HFFc6 (cell line): Measurements from ENCODE around the gene SOBP. TPM values are rescaled to one million over a fixed set of nuclear protein-coding genes. Genes with fewer than 3 reads are reported as not detected.
"Not testable (repeated sequence)": the region's sequence is repeated elsewhere in the genome, so short reads cannot be mapped to it uniquely, and the experiment has no call there.

ENCODE experiments used
- DNase-seq: peaks from one replicate; pipeline ENCODE4 v3.0.0-alpha.2; 2018
- H3K27ac Mint-ChIP-seq: 2 replicates; pipeline ENCODE4 v1.8.0; 2020; ENCODE audit warnings: mild to moderate bottlenecking, mixed read lengths
- H3K27me3 Mint-ChIP-seq: 2 replicates; pipeline ENCODE4 v1.8.0; 2021; ENCODE audit warnings: mild to moderate bottlenecking, moderate library complexity, mixed read lengths; ENCODE audit not compliant: insufficient read depth
- H3K36me3 Mint-ChIP-seq: 2 replicates; pipeline ENCODE4 v1.8.0; 2021; ENCODE audit warnings: low read depth, mixed read lengths
- H3K4me1 Mint-ChIP-seq: 2 replicates; pipeline ENCODE4 v1.8.0; 2020; ENCODE audit warnings: low read depth, mixed read lengths
- H3K4me3 Mint-ChIP-seq: 2 replicates; pipeline ENCODE4 v1.8.0; 2020; ENCODE audit warnings: mild to moderate bottlenecking, moderate library complexity, mixed read lengths
- H3K9me3 Mint-ChIP-seq: 2 replicates; pipeline ENCODE4 v1.8.0; 2020; ENCODE audit warnings: mild to moderate bottlenecking, mixed read lengths
- CTCF ChIP-seq: fragments of 200-600 bp; sonication (generic); IDR thresholded peaks from 2 replicates; pipeline ENCODE4 v1.5.0; 2021; ENCODE audit warnings: antibody characterized with exemption, mild to moderate bottlenecking
- total RNA-seq, 6 experiments: library from RNA; stranded (reverse); fragmentation: NEBNext Ultra II Directional; extraction: Animal tissue kit (Norgen Biotek cat#: 25700); gene quantifications; 2 replicates in 1 of 6; 3 replicates in 5 of 6; pipeline ENCODE4 v1.2.3, GENCODE V29; 2021

Gene SOBP
- total RNA-seq, 6 experiments from 2014 or later, result 0.09 to 0.50 (median 0.15) TPM; not detected in 1

GRCh38 chr6:107511511-107511993 is 21.6 kb downstream of the SOBP start:
- no peak for TF ChIP-seq CTCF
- Mint-ChIP-seq H3K27ac (no peak overlapping the region), H3K4me1 (no peaks in the 10 kb centered on the region), H3K4me3 (no peak overlapping the region), H3K9me3 (no peaks in the 10 kb centered on the region), H3K36me3 (no peaks in the 10 kb centered on the region), H3K27me3 (peaks cover 1% of the 10 kb centered on the region)
- DNase-seq, result no peak

- H3K9me3 Mint-ChIP-seq, result no peaks in the 10 kb centered on the region
- DNase-seq, result no peak
- H3K4me1 Mint-ChIP-seq, result no peaks in the 10 kb centered on the region
- no peak overlapping the region for H3K27ac Mint-ChIP-seq
- peaks cover 1% of the 10 kb centered on the region; the same call in 1 of the 2 replicates for H3K27me3 Mint-ChIP-seq
- H3K4me3 Mint-ChIP-seq, result no peak overlapping the region
- H3K36me3 Mint-ChIP-seq, result no peaks in the 10 kb centered on the region
- TF ChIP-seq CTCF, result no peak
Observed at GRCh38 chr6:107513214-107513613, 23.3 kb downstream of the SOBP start.

DNA sequence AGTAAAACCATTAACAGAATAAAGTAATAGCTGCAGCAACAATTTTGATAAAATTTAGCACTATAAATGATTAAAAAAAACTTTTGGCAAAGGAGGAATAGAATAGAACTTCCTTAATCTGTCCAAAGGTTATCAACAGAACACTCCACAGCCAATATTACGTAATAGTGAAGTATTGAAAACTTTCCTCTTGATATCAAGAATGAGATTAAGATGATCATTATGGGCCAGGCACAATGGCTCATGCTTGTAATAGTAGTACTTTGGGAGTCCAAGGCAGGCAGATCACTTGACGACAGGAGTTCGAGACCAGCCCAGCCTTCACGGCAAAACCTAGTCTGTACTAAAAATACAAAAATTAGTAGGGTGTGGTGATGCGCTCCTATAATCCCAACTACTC is 26.0 kb downstream of the SOBP start:
- no peaks in the 10 kb centered on the region for H3K36me3 Mint-ChIP-seq
- no peak for DNase-seq

GRCh38 chr6:107517274-107517673 is 27.4 kb downstream of the SOBP start:
- no peaks in the 10 kb centered on the region for H3K4me1 Mint-ChIP-seq
- no peaks in the 10 kb centered on the region for H3K36me3 Mint-ChIP-seq
- H3K27me3 Mint-ChIP-seq, result peaks cover 6% of the 10 kb centered on the region
- H3K9me3 Mint-ChIP-seq, result no peaks in the 10 kb centered on the region
- TF ChIP-seq CTCF, result no peak
- H3K4me3 Mint-ChIP-seq, result no peak overlapping the region
- H3K27ac Mint-ChIP-seq, result no peak overlapping the region
- DNase-seq, result no peak

More for the DNA sequence above, 26.0 kb downstream of the SOBP start:
- no peak overlapping the region for H3K4me3 Mint-ChIP-seq
- H3K27ac Mint-ChIP-seq, result no peak overlapping the region
- H3K27me3 Mint-ChIP-seq, result peaks cover 5% of the 10 kb centered on the region
- no peaks in the 10 kb centered on the region for H3K9me3 Mint-ChIP-seq
- no peak for TF ChIP-seq CTCF
- no peaks in the 10 kb centered on the region for H3K4me1 Mint-ChIP-seq

DNA sequence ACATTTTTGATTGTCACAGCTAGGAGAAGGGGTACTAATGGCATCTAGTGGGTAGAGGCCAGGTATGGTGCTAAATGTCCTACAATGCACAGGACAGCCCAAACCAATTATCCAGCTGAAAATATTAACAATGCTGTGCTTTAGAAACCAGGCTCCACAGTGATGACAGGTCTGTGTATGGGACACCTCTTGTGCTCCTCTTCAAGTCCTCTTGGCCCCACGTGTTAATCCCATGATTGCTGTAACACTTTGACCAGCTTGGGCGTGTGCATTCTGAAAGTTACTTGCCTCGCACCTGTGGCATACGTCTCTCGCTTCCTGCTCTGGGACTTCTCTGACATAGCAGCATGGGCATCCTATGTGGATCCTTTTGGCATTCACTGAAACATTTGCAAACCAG is 29.3 kb downstream of the SOBP start:
- not testable (repeated sequence) for H3K36me3 Mint-ChIP-seq, H3K4me1 Mint-ChIP-seq, H3K27me3 Mint-ChIP-seq, H3K9me3 Mint-ChIP-seq, H3K27ac Mint-ChIP-seq, H3K4me3 Mint-ChIP-seq, DNase-seq

DNA sequence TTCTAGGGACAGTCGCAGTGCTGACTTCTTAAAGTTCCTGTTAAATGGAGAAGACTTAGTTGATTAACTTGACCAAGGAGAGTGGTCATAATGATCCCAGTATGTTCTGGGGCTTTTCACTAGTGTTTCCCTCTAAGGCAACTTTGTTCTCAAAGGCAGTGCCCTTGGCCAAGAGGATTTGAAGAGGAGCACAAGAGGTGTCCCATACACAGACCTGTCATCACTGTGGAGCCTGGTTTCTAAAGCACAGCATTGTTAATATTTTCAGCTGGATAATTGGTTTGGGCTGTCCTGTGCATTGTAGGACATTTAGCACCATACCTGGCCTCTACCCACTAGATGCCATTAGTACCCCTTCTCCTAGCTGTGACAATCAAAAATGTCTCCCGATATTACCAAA is 30.8 kb downstream of the SOBP start:
- not testable (repeated sequence) for H3K27me3 Mint-ChIP-seq, DNase-seq, H3K4me1 Mint-ChIP-seq, H3K27ac Mint-ChIP-seq, H3K9me3 Mint-ChIP-seq, H3K36me3 Mint-ChIP-seq, H3K4me3 Mint-ChIP-seq
